ENCODE measurements around the gene CMTM8. TPM values are rescaled to one million over a fixed set of nuclear protein-coding genes. Genes with fewer than 3 reads are reported as not detected.

Gene CMTM8
- total and polyA plus RNA-seq, 2 of the 8 experiments (the other 6 are each of a cell fraction or from before 2014, with no cell fraction given): 10.5 to 22.4 TPM

GRCh38 chr3:32373276-32373675, 134.8 kb downstream of the CMTM8 start (continued):
- TF ChIP-seq MAX (IDR thresholded peaks at IDR 0.05): no peak
